Activated CD8-positive, alpha-beta memory T cell treated with anti-CD3 and anti-CD28 coated beads for 24 hours (primary cell): ENCODE data around the gene SMURF1.
"Not testable (repeated sequence)": the region's sequence is repeated elsewhere in the genome, so short reads cannot be mapped to it uniquely, and the experiment has no call there.

Experiments used
- DNase-seq: peaks from one replicate; pipeline ENCODE4 v3.0.0-alpha.2; 2020

The SMURF1 gene

GRCh38 chr7:99046722-99047121, 97.2 kb downstream of the SMURF1 start:
- no peak for DNase-seq

DNA sequence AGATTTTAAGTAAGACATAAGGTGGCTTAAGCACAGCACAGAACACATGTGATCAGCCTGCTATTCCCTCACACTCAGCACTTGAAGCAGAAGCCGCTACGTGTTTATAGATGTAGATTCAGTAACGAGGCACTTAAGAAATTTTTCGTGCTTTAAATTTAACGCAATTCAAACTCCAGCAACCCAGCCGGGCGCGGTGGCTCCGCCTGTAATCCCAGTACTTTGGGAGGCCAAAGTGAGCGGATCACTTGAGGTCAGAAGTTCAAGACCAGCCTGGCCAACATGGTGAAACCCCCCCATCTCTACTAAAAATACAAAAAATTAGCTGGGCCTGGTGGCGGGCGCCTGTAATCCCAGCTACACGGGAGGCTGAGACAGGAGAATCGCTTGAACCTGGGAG, 97.6 kb downstream of the SMURF1 start:
- not testable (repeated sequence) for DNase-seq

GRCh38 chr7:99044858-99045257, 99.0 kb downstream of the SMURF1 start:
- DNase-seq = not testable (repeated sequence)

- DNase-seq = no peak
These were observed 101.0 kb downstream of the SMURF1 start for GRCh38 chr7:99042957-99043356.

- DNase-seq = no peak
These were observed 102.4 kb downstream of the SMURF1 start for GRCh38 chr7:99041526-99041925.

DNA sequence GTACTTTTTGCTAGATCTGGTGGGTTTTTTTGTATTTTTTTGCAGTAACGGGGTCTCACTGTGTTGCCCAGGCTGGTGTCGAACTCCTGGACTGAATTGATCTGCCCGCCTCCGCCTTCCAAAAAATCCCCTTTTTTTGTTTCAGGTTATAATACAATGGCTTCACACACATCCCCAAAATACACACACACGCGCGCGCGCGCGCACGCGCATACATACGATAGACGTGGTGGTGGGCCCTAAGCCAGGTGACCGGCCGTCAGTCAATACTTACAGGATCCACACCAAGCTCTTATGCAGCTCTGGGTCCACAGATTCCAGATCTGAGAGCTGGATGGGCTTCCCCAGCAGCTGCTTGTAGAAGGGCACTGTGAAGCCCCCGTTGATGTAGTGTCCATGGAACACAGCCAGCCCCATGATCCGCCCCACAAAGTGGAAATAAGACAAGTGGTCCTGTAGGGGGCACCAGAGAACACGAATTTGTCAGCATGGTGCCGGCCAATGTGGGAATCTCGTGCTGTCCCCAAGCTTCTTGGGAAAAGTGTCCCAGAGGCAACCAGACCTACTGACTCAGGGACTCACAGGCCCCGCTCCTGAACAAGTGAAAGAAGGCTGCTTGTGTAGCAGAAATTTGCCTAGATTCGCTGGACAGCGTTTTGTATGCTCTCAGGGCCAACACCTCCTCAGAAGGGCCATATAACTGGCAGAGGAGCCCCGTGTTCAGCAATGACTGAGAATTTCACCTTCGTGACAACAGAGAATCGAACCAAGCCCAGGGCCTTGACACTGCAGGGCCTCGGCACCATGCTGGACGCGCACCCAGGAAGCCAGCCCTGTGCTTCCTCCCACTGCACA, 103.6 kb downstream of the SMURF1 start:
- peak; percentile 82 for DNase-seq

DNA sequence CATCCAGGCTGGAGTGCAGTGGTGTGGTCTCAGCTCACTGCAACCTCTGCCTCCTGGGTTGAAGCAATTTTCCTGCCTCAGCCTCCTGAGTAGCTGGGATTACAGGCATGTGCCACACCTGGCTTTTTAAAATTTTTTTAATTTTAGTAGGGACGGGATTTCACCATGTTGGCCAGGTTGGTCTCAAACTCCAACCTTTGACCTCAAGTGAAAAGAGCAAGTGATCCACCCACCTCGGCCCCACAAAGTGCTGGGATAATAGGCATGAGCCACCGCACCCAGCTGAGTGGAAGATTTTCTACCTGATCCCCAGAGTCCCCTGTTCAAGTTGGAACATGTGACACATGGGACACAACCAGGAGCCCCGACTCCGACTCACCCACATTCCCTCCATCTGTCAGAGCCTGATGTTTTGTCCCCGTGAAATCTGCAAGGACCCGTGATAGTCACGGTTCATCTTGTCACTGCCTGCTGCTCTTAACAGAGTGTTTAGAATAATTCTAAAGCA, 104.5 kb downstream of the SMURF1 start:
- no peak for DNase-seq

DNA sequence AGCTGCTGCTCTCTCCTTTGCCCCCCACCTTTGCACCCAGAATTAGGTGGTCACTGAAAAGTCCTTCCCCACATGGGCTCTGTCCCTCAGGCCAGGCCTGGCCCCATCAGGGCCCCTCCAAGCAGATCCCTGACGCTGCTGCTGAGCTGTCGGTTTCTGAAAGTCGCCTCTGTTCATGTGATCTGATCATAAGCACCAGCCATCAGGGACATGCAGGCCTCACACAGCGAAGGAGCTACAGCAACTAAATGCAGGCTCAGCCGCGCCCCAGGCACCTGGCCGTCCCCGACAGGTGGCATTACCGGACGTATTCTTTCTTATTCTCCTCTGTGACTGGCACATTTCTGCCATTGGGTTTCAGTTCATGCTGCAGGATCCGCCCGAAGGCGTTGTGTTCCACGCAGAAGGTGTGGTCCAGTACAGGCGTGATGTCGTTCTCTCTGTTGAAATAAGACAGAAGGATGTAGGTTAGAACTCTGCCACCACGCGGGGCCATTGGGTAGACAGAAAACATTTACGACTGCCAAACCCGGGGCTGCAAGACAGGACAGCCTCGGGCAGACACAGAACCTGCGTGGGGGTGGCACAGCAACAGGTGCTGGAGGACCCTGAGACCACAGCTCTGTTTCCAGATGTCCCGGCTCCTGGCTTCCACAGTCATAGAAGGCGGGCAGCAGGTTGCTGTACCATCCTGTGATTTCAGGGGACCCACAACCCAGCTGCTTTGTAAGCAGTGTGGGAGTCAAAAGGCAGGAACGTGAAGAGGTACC, 105.6 kb downstream of the SMURF1 start:
- peak; percentile 52 for DNase-seq

GRCh38 chr7:99037327-99037940, 106.5 kb downstream of the SMURF1 start:
- peak; percentile 52 for DNase-seq

GRCh38 chr7:99036546-99037111, 107.3 kb downstream of the SMURF1 start:
- DNase-seq = peak; percentile 57

DNA sequence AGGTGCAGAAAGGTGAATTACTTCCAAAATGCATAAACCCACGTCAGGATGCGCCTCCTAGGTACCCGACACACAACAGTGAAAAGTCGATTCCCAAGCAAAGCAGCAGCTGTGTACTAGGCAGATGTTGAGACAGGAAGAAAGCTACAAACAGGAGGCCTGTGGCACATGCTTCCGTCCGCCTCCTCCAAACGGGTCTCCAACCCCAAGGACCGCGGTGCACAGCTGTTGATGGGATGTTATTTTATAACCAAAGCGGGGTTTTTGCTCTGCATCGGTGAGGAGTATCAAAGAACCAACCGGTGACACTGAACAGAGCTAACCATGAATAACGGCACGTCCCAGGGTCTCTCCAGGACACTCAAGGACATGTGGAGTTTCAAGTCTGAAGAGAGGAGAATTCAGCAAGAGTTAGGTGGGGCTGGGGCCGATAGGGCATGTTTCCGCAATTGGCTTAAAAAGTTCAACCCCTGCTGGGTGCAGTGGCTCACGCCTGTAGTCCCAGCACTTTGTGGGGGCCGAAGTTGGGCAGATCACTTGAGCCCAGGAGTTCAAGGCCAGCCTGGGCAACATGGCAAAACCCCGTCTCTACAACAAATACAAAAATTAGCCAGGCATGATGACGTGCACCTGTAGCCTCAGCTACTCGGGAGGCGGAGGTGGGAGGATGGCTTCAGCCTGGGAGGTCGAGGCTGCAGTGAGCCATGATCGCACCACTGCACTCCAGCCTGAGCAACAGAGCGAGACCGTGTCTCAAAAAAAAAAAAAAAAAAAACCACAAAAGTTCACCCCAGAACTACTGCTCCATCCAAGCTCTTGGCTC, 108.0 kb downstream of the SMURF1 start:
- DNase-seq = peak; percentile 52

GRCh38 chr7:99034932-99035722, 108.8 kb downstream of the SMURF1 start:
- peak; percentile 44 for DNase-seq

DNA sequence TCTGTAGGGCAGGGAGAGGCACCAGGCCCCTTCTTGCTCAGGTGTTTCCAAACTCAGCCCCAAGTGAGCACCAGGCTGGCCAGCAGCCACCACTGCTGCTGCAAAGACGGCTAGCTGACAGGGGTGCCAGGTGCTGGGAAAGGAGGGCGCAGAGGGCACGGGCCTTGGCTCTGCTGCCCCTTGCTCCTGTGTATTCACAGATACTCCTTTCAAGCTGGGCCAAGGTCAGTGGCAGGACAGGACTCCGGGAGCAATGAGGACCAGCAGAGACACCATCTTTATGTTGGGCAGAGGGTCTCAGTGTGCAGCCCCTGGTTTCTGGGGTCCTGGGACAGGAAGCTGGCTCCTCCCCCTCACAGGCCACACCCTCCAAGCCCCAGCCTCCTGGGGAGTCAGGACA, 110.1 kb downstream of the SMURF1 start:
- no peak for DNase-seq

- DNase-seq = no peak
These were observed 111.0 kb downstream of the SMURF1 start for GRCh38 chr7:99032928-99033327.

DNA sequence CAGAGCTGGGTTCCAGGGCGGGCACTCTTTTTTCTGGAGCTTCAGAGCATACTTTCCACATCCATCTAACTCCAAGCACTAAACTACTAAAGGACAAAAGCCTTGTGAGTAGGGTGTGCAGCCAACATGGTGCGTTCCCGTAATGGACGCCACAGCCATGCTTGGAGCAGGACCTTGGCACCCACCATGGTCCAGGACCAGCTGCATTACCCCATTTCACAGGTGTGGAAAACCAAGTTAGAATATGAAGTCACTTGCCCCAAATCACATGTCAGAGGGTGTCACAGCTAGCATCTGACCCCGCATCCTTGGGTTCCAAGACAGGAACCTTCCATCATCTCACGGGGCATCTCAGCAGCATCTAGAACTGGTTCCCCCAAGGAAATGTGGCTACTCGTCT, 112.4 kb downstream of the SMURF1 start:
- DNase-seq = no peak

DNA sequence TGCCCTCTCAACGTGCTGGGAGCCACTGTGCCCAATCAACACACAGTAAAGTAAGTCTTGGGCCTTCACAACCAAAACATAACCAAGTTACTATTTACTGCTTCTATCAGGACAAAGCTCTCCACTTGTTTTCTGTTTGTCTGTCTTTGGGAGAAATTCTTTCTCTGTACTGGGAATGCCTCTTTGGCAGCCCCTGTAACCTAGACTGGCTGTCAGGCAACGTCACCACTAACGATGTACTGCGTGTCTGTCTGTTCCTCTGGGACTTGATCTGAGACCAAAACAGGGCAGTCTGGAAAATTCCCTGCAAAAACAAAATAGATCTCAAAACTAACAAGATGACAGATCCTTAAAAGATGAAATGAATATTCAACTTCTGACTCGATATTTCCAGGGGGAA, 113.0 kb downstream of the SMURF1 start:
- no peak for DNase-seq

GRCh38 chr7:99030457-99030856, 113.5 kb downstream of the SMURF1 start:
- DNase-seq = no peak

DNA sequence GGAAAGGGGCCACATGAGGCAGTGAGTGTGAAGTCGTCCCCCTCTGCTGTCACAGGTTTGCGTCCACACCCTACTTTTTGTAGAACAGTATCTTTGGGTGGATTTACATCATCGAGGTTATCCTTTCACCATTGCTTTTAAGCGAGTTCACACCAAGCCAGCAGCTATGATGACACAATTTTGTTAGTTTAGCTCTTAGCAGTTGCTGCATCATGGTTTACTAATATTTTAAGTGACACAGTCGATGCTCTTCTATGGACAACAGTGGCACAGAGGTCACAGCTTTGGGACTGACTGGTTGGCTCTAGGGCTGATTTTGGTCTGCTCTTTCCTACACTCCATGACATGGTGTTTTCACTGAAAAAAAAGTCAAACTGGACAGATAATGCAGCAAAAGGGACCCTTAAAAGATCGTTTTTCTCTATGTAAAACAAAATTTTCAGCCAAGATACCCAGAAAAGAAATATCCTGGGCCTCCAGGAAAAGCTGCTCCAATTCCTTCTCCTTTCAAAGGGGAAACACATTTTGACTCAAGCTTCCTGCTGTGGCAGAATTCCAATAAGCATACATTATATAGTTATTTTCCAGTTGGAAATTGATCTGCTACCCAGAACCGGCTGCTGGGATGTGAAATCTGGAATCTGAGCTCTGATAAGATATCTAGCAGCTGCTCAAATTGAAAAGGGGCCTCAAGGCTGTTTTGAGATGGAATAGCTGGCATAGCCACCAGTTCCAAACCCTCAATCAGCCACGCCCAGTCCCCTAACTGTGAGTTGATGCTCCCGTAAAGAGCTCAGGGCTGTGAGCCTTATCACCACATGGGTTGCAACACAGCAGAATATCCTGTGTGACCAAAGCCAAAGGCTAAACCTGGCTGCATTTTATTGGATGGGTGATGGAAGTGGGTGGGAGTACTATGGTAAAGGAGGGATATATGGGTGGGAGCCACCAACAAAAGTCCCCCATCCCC, 114.2 kb downstream of the SMURF1 start:
- no peak for DNase-seq

DNA sequence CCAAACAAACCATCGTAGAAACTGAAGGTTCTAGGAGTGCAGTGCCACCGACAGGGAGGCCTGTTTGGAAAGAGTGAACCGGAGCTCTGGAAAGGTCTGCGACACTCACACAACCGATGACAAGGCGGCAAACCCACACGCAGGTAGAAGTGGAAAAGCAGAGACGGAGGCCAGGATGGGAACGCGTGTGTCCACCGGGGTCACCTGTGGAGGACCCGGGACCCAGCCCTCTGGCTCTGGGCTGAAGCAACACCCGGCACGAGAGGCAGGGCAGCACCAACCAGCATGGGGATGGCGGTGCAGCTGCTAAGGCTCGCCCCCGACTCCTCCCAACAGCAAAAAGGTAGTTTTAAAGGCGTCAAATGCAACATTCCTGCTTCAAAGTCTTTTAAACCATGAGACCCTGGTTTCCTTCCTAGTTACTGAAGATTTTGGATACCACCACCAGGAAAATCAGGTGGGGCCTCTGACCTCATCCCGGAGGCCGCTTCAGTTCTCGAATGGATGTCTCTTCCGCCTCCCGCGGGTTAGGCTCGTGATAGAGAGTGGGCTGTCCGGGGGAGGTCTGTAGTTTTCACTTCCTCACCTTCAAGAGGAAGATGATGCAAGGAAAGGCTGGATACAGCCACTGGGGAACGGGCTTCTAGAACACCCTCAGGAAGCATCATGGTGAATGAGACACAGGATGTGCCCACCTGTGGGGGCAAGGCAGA, 115.5 kb downstream of the SMURF1 start:
- DNase-seq = no peak
